HEK293 (cell line): ENCODE data around the gene FASN.

Experiments used
- CTCF ChIA-PET: fragments of 350-600 bp; formaldehyde crosslinking; extraction: SDS; loops from one replicate; lab custom pipeline; 2021; ENCODE audit warnings: antibody characterized with exemption; lab: Yijun Ruan, JAX
- POLR2A ChIA-PET: fragments of 300-600 bp; formaldehyde crosslinking; extraction: SDS; loops from one replicate; lab custom pipeline; 2020; ENCODE audit warnings: antibody characterized with exemption, inconsistent platforms; lab: Yijun Ruan, JAX
- H3K27ac ChIP-seq: fragments of 200-500 bp; sonication (Bioruptor generic); 2 replicates; pipeline ENCODE4 v1.5.1; 2014; ENCODE audit warnings: low read depth, low read length, control low read depth, inconsistent platforms; ENCODE audit errors: extremely low read depth
- H3K36me3 ChIP-seq, 2 experiments: fragments of 200-500 bp in 1 of 2; sonication (Bioruptor generic) in 1 of 2; 1 replicate in 1 of 2; 2 replicates in 1 of 2; pipeline ENCODE4 v1.5.1; 2014 to 2017; ENCODE audit warnings: inconsistent platforms in 2 of 2, low read length in 2 of 2; ENCODE audit not compliant: control insufficient read depth in 2 of 2, insufficient read depth in 1 of 2
- H3K4me1 ChIP-seq: fragments of 200-500 bp; sonication (Bioruptor generic); 2 replicates; pipeline ENCODE4 v1.5.1; 2014; ENCODE audit warnings: mild to moderate bottlenecking, low read length, inconsistent platforms; ENCODE audit not compliant: control insufficient read depth, insufficient read depth
- H3K4me3 ChIP-seq: 2 replicates; pipeline ENCODE4 v1.5.1; 2011; ENCODE audit warnings: low read depth, mild to moderate bottlenecking, control low read depth, low read length, moderate library complexity
- H3K9me3 ChIP-seq: fragments of 200-500 bp; sonication (Bioruptor generic); 2 replicates; pipeline ENCODE4 v1.5.1; 2014; ENCODE audit warnings: low read depth, low read length, inconsistent platforms; ENCODE audit not compliant: control insufficient read depth, insufficient read depth
- GLIS2 ChIP-seq: fragments of 450-650 bp; formaldehyde crosslinking; IDR thresholded peaks from 2 replicates; pipeline ENCODE4 v1.5.1; 2016; ENCODE audit warnings: missing biosample characterization, missing genetic modification characterization
- HIC1 ChIP-seq: fragments of 450-650 bp; formaldehyde crosslinking; IDR thresholded peaks from 2 replicates; pipeline ENCODE4 v1.5.1; 2016; ENCODE audit warnings: missing biosample characterization, missing genetic modification characterization
- YY1 ChIP-seq: fragments of 450-650 bp; formaldehyde crosslinking; IDR thresholded peaks from 2 replicates; pipeline ENCODE4 v1.5.1; 2018; ENCODE audit warnings: missing biosample characterization, missing genetic modification characterization
- ZFP41 ChIP-seq: fragments of 450-650 bp; formaldehyde crosslinking; IDR thresholded peaks from 2 replicates; pipeline ENCODE4 v1.5.1; 2016; ENCODE audit warnings: missing biosample characterization, missing genetic modification characterization, borderline replicate concordance
- ZFP69B ChIP-seq: fragments of 450-650 bp; formaldehyde crosslinking; IDR thresholded peaks from 2 replicates; pipeline ENCODE4 v1.5.1; 2016; ENCODE audit warnings: missing biosample characterization, missing genetic modification characterization
- ZIC2 ChIP-seq: fragments of 450-650 bp; formaldehyde crosslinking; IDR thresholded peaks from 2 replicates; pipeline ENCODE4 v1.5.1; 2016; ENCODE audit warnings: missing biosample characterization, missing genetic modification characterization
- ZNF121 ChIP-seq: fragments of 450-650 bp; formaldehyde crosslinking; IDR thresholded peaks from 2 replicates; pipeline ENCODE4 v1.5.1; 2016; ENCODE audit warnings: missing biosample characterization, missing genetic modification characterization
- ZNF155 ChIP-seq: fragments of 450-650 bp; formaldehyde crosslinking; IDR thresholded peaks from 2 replicates; pipeline ENCODE4 v1.5.1; 2016; ENCODE audit warnings: missing biosample characterization, missing genetic modification characterization
- ZNF341 ChIP-seq: fragments of 450-650 bp; formaldehyde crosslinking; IDR thresholded peaks from 2 replicates; pipeline ENCODE4; 2016; ENCODE audit warnings: low read depth, missing biosample characterization, missing genetic modification characterization
- ZNF366 ChIP-seq: fragments of 450-650 bp; formaldehyde crosslinking; conservative IDR thresholded peaks from 2 replicates; pipeline ENCODE4 v1.5.1; 2016; ENCODE audit warnings: missing biosample characterization, missing genetic modification characterization
- ZNF510 ChIP-seq: fragments of 450-650 bp; formaldehyde crosslinking; IDR thresholded peaks from 2 replicates; pipeline ENCODE4 v1.5.1; 2018; ENCODE audit warnings: mild to moderate bottlenecking, missing genetic modification characterization, missing biosample characterization; ENCODE audit not compliant: insufficient replicate concordance
- ZNF571 ChIP-seq: fragments of 450-650 bp; formaldehyde crosslinking; IDR thresholded peaks from 2 replicates; pipeline ENCODE4 v1.5.0; 2017; ENCODE audit warnings: missing biosample characterization, missing genetic modification characterization
- ZNF692 ChIP-seq: fragments of 450-650 bp; formaldehyde crosslinking; IDR thresholded peaks from 2 replicates; pipeline ENCODE4 v1.5.1; 2016; ENCODE audit warnings: missing biosample characterization, missing genetic modification characterization
- TF ChIP-seq, protein P1 (sequence below): fragments of 450-650 bp; formaldehyde crosslinking; IDR thresholded peaks from 2 replicates; pipeline ENCODE4 v1.5.1; 2017; ENCODE audit warnings: missing biosample characterization, missing genetic modification characterization

FASN gene

DNA sequence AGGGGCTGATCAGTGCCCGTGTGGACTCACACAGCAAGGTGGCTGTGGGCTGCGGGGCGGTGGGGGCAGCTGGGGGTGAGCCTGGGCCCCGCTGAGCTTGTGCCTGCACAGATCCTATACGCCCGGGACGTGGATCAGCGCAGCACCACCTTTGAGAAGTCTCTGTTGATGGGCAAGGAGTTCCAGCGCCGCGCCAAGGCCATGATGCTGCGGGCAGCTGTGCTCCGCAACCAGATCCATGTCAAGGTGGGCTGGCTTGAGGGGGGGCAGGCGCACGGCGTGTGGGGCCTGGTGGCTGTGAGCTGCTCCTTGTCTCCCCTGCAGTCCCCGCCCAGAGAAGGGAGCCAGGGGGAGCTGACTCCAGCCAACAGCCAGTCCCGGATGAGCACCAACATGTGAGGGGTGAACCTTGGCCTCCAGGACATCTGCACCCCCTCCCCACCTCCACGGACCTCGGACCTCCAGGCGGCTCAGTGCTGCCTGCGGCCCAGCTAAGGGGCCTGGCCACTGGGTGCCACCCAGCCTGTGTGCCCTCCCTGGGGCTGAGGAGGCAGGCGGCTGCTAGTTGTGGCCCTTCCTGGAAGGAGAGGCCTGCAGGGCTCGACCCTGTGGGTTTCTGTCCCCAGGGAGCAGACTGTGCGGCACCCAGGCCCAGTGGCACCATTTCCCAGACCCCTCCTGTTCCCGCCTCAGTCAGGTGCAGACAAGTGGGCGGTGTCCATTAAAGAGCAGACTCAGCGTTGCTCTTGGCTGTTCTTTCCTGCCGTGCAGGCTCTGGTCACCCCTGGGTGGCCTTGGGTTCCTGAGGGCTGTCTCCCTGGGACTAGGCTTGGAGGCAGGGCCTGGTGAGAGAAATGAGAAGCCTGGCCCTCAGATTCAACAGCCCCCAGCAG is 41.1 kb downstream of the FASN start (continued):
- TF ChIP-seq HIC1 (tag by site-specific recombination), result peak; percentile 59; the same call in 1 of the 2 replicates
- TF ChIP-seq ZFP41 (tag by site-specific recombination), result no peak
- TF ChIP-seq ZIC2 (tag by site-specific recombination), result peak; percentile 89
- TF ChIP-seq ZNF341 (tag by site-specific recombination), result peak; percentile 95
- peak; percentile 17; the same call in 1 of the 2 replicates for TF ChIP-seq GLIS2 (tag by site-specific recombination)

DNA sequence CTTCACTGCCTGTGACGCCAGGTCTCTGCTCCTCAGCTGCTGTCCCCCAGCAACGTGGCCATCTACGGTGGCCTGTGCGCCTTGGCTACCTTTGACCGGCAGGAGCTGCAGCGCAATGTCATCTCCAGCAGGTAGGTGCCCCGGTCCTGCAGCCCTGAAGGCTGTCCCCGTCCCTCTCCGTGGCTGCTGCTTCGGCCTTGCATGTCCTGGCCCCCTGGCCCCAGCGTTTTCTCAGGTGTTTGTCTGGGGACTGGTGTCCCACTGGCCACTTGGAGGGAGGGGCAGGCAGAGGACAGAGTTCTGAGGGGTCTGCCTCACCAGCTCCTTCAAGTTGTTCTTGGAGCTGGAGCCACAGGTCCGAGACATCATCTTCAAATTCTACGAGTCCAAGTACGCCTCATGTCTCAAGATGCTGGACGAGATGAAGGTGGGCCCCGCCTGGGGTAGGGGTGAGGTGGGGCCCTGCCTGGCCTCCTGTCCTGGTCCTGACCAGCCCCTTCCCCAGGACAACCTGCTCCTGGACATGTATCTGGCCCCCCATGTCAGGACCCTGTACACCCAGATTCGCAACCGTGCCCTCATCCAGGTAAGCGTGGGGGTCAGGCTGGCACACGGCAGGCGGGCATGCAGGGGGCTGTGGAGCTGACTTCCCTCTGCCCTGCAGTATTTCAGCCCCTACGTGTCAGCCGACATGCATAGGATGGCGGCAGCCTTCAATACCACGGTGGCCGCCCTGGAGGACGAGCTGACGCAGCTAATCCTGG is 41.9 kb downstream of the FASN start:
- Histone ChIP-seq H3K4me1 (peaks cover 4% of the 10 kb centered on the region; the same call in 1 of the 2 replicates), H3K4me3 (no peak overlapping the region), H3K27ac (peak overlapping the region; percentile 64), H3K36me3 (peaks cover 3 to 82% of the 10 kb centered on the region in 2 experiments; a peak in 2 of 3 replicates), H3K9me3 (no peaks in the 10 kb centered on the region)
- POLR2A ChIA-PET, result interaction anchor here (0.6 to 14.2 kb wide), 8 partner anchors 10 to 481 kb away, joined by 3 to 96 read pairs (median 4); partner anchors contain the start of genes DCXR and RAC3
- TF ChIP-seq ZNF366 (no peak), ZFP69B (tag by site-specific recombination) (peak; percentile 93), ZNF121 (tag by site-specific recombination) (no peak), YY1 (tag by site-specific recombination) (no peak), ZNF692 (tag by site-specific recombination) (peak; percentile 87), ZNF510 (tag by site-specific recombination) (no peak), ZNF155 (tag by site-specific recombination) (no peak), ZNF571 (tag by site-specific recombination) (no peak)
- TF ChIP-seq, protein P1, sequence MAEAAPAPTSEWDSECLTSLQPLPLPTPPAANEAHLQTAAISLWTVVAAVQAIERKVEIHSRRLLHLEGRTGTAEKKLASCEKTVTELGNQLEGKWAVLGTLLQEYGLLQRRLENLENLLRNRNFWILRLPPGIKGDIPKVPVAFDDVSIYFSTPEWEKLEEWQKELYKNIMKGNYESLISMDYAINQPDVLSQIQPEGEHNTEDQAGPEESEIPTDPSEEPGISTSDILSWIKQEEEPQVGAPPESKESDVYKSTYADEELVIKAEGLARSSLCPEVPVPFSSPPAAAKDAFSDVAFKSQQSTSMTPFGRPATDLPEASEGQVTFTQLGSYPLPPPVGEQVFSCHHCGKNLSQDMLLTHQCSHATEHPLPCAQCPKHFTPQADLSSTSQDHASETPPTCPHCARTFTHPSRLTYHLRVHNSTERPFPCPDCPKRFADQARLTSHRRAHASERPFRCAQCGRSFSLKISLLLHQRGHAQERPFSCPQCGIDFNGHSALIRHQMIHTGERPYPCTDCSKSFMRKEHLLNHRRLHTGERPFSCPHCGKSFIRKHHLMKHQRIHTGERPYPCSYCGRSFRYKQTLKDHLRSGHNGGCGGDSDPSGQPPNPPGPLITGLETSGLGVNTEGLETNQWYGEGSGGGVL (tag by site-specific recombination), result no peak
- CTCF ChIA-PET, result interaction anchor here (0.9 to 1.7 kb wide), 3 partner anchors 14 to 26 kb away, joined by 4 to 9 read pairs (median 5); partner anchors contain the start of gene DCXR
